AG04450 (cell line): ENCODE data around the gene USP10. TPM values are rescaled to one million over a fixed set of nuclear protein-coding genes. Genes with fewer than 3 reads are reported as not detected.

Experiments used
- CTCF ChIA-PET: fragments of 300-600, 350-600 bp; formaldehyde crosslinking; extraction: SDS; loops from one replicate; lab custom pipeline; 2022; ENCODE audit warnings: antibody characterized with exemption, inconsistent platforms; lab: Charles Lee
- POLR2A ChIA-PET: fragments of 350-600 bp; formaldehyde crosslinking; extraction: SDS; loops from one replicate; lab custom pipeline; 2021; ENCODE audit warnings: antibody characterized with exemption, inconsistent platforms; lab: Yijun Ruan, JAX
- DNase-seq: peaks from one replicate; pipeline ENCODE4 v3.0.0-alpha.2; 2011; ENCODE audit warnings: low read depth, low spot score
- H3K27ac ChIP-seq: one replicate; pipeline ENCODE4 v1.5.1; 2012; ENCODE audit warnings: low read depth, low read length, control low read depth
- H3K27me3 ChIP-seq: one replicate; pipeline ENCODE4 v1.6.0; 2012; ENCODE audit warnings: low read length; ENCODE audit not compliant: control insufficient read depth, insufficient read depth
- H3K4me3 ChIP-seq: 2 replicates; pipeline ENCODE4 v1.5.1; 2011; ENCODE audit warnings: mild to moderate bottlenecking, low read depth, low read length, control low read depth
- H3K9me3 ChIP-seq: 2 replicates; pipeline ENCODE4 v1.5.1; 2012; ENCODE audit warnings: low read length; ENCODE audit not compliant: control insufficient read depth, insufficient read depth
- polyA plus RNA-seq: library from polyadenylated mRNA; depleted of rRNA; stranded (reverse); fragments of >200 nt; gene quantifications from 2 replicates; pipeline ENCODE4 v1.2.3, GENCODE V29; 2011
- TF ChIP-seq, protein P1 (sequence below): IDR thresholded peaks from 2 replicates; pipeline ENCODE4 v1.5.1; 2011; ENCODE audit warnings: low read depth, low read length, control low read depth, inconsistent platforms

The USP10 gene
- polyA plus RNA-seq, 1 experiment: 54.9 TPM

DNA sequence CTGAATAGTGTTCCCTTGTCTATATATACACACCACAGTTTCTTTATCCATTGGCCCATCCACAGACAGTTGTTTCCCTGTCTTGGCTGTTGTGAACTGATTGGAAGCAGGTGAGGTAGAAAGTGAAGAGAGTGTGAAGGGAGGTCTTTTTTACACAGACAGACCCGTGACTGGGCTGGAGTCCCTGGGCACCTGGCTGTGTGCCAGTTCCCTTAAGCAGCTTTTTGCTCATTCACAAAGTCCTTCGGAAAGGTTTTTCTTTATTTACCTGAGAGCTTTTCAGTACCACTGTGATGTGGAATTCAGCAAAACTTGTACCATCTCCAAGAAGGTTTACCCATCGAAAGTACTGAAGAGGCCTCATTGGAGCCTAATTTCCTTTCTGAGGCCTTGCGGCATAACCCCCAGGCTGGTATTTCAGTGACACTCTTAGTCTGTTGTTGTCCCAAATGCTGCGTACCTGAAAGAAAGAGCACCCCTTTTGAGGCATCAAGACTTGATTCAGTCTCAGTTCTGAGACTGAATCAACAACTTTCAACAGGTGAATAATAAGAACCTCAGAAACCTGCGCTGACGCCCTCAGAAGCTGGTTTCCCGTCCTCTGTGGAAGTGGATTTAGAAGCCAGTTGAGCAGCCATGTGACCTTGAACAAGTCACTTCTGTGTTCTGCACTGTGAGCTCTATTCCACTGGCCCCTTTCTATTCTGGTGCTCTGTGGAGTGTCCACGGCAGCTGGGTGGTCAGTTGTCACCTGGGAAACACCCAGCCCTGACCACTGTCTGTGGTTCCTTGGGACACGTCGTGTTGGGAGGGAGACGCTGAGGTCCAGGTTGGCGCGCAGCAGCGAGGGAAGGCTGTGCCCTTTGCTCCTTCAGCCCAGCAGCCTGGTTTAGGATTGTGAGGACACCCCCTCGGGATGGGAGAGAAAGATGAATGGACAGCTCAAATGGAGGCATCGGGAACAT is 66.1 kb downstream of the USP10 start:
- Histone ChIP-seq H3K27ac (peak overlapping the region; percentile 87), H3K9me3 (no peaks in the 10 kb centered on the region), H3K4me3 (no peak overlapping the region), H3K27me3 (no peaks in the 10 kb centered on the region)
- ChIA-PET POLR2A (interaction anchor here (0.5 to 1.7 kb wide), 10 partner anchors 8 to 232 kb away, joined by 3 to 33 read pairs (median 4); partner anchors contain the start of gene CRISPLD2), CTCF (interaction anchor here (1.0 to 1.7 kb wide), 3 partner anchors 12 to 206 kb away, joined by 4 to 13 read pairs (median 4); no protein-coding TSS in a partner anchor)
- TF ChIP-seq, protein P1, sequence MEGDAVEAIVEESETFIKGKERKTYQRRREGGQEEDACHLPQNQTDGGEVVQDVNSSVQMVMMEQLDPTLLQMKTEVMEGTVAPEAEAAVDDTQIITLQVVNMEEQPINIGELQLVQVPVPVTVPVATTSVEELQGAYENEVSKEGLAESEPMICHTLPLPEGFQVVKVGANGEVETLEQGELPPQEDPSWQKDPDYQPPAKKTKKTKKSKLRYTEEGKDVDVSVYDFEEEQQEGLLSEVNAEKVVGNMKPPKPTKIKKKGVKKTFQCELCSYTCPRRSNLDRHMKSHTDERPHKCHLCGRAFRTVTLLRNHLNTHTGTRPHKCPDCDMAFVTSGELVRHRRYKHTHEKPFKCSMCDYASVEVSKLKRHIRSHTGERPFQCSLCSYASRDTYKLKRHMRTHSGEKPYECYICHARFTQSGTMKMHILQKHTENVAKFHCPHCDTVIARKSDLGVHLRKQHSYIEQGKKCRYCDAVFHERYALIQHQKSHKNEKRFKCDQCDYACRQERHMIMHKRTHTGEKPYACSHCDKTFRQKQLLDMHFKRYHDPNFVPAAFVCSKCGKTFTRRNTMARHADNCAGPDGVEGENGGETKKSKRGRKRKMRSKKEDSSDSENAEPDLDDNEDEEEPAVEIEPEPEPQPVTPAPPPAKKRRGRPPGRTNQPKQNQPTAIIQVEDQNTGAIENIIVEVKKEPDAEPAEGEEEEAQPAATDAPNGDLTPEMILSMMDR: no peak
- no peak for DNase-seq

DNA sequence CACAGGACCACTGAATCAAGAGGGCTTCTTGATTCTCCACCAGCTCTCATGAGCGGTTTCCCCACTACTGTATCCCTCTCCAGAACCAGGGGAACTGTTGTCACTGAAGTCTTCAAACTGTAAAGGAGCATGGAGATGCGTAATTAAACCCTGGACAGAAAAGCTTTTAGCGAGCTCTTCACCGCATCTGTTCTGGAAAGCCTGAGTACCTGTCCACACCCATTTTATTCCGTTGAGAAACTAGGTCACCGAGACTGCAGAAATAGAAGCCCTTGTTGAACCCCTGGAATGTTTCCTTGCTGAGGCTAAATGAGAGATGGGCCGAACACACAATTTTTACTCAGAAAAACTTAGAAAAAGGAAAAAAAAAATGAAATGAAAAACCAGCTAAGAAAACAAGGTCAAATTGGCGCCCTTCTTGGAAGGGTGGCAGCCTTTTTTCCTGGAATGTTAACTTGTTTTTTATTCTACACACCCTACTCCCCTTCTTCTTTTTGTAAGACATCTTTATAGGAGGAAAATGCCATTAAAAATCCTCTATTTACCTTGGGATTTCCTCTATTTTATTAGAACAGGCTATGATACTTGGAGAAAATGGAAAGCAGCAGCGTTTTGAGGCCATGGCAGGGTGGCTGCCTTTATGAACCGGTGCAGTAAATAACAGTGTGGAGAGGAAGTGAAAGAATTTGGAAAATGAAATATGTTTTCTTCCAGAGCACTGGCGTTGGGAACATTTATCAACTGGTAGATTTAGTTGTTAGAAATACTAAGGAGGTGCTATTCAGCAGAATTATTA is 67.4 kb downstream of the USP10 start:
- H3K4me3 ChIP-seq: no peak overlapping the region
- ChIA-PET CTCF (interaction anchor here (1.0 kb wide), 1 partner anchor 13 kb away, joined by 3 read pairs; no protein-coding TSS in a partner anchor), POLR2A (interaction anchor here (1.5 kb wide), 1 partner anchor 53 kb away, joined by 4 read pairs; the partner anchor contains the start of gene CRISPLD2)
- no peaks in the 10 kb centered on the region for H3K9me3 ChIP-seq
- TF ChIP-seq, protein P1: no peak
- DNase-seq: no peak
- H3K27ac ChIP-seq: no peak overlapping the region
- no peaks in the 10 kb centered on the region for H3K27me3 ChIP-seq

DNA sequence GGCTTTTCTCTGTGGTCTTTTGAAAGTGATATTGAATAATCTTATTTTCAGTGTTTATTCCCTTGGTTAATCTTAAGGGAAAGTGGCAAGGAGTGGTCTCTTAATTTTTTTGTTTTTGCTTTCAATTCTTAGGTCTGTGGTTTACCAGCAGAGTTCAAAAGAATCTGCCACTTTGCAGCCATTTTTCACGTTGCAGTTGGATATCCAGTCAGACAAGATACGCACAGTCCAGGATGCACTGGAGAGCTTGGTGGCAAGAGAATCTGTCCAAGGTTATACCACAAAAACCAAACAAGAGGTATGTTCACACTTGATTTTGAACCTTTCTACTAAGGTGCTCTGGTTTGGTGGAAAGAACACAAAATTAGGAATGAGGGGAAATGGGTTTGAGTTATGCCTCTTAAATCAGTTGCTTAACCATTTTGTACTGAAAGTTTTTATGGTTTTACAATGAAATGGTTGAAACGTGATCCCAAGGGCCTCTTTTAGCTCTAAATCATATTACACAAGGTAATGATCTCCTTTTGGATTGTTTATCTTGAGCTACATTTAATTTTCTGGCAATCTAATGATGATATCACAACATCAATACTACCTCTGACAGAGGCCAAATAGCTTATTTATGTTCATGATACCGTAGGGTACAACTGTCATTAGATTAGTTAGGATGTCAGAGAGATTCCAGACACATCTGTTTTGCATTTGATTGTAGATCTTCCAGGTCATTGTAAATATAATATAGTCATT is 68.4 kb downstream of the USP10 start:
- CTCF ChIA-PET: interaction anchor here (1.2 to 1.6 kb wide), 3 partner anchors 11 to 28 kb away, joined by 3 to 5 read pairs (median 3); no protein-coding TSS in a partner anchor
- no peaks in the 10 kb centered on the region for H3K9me3 ChIP-seq
- no peak for DNase-seq
- TF ChIP-seq, protein P1: no peak
- peak overlapping the region; percentile 12 for H3K27ac ChIP-seq
- POLR2A ChIA-PET: interaction anchor here (1.6 kb wide), 1 partner anchor 52 kb away, joined by 11 read pairs; the partner anchor contains the start of gene CRISPLD2
- H3K4me3 ChIP-seq: no peak overlapping the region
- H3K27me3 ChIP-seq: no peaks in the 10 kb centered on the region

DNA sequence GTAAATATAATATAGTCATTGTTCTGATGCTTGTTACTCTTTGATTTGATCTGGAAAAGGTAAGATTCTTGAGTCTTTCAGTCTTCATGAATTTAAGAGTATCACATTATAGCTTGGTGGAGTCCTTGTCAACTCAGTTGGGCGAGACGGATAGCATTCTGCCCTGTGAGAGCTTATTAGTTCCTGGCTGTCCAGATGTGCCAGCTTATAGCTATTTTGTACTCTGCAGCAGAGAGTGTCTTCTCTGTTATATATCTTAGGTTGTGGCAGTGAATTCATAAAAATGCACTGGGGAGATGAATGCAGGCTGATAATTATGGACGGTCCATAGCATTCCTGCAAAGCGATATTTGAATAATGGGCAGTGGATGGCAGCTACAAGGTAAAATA is 69.0 kb downstream of the USP10 start:
- POLR2A ChIA-PET: interaction anchor here (1.6 kb wide), 1 partner anchor 51 kb away, joined by 11 read pairs; the partner anchor contains the start of gene CRISPLD2
- CTCF ChIA-PET: interaction anchor here (1.2 to 1.6 kb wide), 3 partner anchors 12 to 29 kb away, joined by 3 to 5 read pairs (median 3); no protein-coding TSS in a partner anchor
- Histone ChIP-seq H3K27me3 (no peaks in the 10 kb centered on the region), H3K27ac (peak overlapping the region; percentile 42), H3K4me3 (no peak overlapping the region), H3K9me3 (no peaks in the 10 kb centered on the region)
- no peak for DNase-seq
- TF ChIP-seq, protein P1: no peak
